HG03108 (cell line): ENCODE data around the gene RUNX1.

Source experiments
- ATAC-seq: cut with Tn5 transposase; IDR thresholded peaks from one replicate; pipeline ENCODE4 v1.9.1; 2021; ENCODE audit warnings: moderate library complexity; ENCODE audit not compliant: unreplicated experiment

Gene RUNX1

DNA sequence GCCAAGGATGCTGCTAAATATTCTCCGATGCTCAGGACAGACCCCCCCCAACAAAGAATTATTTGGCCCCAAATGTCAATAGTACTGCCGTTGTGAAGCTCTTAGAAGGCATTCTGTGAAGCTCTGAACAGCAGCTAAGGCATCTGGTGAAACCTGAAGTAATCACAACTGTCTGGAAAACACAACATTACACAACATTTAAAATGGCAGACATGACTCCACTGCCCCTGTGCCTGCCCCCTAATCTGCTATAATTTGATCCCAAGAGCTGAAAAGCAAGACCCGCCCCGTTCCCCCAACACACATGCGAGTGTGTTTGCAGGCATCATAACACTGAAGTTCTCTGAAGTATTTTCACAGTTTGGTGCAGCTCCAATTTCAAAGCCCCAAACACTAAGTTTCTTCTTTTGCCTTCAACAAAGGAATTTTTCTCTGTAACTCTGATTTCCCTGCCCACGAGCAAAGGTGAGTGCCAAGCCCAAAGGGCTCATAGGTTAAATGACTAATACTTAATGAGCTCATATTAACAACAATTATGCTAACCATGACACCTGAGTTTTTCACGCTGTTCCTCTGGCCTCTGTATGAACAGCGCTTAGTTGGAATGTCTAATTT lies 251.1 kb downstream of the RUNX1 start:
- ATAC-seq, result no peak

DNA sequence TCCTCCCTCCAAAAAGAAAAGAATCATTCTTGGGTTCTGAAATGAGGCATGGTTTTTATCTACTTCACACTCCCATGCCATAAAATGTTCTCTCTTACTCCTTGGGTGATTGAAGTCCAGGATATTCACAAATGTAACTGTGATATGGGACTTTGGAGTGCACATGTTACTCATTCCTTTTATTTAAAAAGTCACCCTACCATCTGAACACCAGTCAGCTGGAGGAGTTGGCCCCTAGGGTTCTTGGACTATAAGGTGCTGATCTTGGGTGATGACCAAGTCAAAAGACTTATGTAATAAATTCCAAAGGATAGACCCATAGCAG lies 251.9 kb downstream of the RUNX1 start:
- no peak for ATAC-seq

DNA sequence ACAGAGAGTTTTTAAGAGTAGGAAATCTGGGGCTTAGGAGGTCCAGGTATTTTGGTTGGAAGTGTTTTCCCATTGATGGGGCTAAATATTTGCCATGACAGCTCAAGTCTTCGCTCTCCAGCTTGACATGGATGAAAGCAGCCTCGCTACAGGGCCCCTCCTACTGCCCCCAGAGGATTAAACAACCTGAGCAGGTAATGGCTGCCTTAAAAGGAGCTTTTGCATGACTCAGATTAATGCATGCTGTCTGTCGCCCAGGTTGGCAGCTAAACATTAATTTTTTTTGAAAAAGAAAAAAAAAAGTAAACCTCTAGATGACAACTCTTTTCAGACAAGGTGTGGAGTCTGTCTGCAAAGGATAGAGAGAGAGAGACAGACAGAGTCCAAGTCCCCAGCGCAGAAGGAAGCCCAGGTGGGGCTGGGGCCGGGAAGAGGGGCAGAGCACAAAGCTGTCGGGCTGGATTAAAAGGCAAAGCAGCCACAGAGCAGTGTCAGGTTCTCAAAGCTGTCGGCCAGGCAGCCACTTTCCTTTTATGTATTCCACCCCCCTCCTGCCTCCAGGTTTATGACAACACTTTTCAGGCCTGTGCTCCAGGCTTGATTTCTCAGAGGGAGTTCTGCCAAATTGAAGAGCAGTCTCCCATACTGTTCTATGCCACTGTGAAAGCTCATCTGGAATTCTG lies 252.4 kb downstream of the RUNX1 start:
- ATAC-seq, result no peak

DNA sequence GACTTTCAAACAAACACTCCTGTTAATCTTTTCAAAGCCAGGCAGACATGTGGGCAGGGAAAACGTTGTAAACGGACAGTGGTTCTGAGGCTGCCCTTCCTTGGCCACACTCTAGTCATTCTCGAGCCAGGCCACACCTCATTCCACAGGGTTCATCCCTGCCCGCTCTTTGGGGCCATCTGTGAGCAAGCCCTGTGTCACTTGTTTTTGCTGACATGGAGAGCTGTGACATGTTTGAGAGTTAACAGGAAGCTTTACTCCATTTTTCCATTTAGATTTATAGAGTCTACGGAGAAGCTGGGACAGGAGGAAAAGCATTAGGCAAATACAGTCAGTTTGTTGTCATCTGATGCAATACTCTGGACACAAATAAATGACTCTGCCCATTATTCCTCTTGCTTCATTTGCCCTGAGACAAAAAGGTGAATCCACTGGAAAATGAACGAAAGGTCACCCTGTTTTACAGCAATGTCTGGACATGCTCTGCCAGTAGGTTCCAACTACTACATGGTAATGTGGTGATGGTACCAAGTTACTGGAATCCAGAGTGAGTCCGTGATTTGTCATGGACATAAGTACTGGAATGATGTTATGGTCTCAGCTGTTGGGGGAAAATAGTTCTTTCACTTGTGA lies 253.4 kb downstream of the RUNX1 start:
- no peak for ATAC-seq

DNA sequence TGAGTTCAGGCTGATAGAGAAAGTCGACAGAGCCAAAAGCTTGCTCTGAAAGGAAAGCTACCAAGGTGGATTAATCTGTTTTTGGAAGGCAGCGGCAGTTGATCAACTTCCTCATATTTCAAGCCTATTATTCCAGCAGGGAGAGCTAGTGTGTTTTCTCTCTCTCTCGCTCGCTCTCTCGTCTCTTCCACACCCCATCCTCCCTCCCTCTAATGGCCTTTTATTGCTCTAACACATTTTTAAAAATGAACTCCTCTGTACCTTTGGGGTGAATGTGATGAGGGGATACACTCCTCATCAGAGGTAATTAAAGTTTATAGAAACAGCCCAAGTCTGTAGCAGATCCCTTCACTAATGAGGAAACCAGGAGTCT lies 253.9 kb downstream of the RUNX1 start:
- ATAC-seq, result no peak

DNA sequence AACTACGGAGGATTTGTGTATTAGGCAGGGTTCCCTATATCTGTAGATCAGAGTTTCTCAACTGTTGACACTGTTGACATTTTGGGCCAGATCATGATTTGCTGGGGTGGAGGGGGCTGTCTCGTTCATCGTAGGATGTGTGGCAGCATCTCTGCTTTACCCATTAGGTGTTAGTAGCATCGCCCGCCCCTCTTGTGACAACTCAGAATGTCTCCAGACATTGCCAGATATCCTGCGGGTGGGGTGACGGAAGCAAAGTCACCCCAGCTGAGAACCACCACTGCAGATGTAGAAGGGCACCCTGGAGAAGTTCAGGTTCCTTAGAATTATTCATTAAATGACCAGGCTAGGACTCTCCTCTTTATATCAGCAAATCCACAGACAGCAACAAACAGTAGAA lies 254.4 kb downstream of the RUNX1 start:
- no peak for ATAC-seq

DNA sequence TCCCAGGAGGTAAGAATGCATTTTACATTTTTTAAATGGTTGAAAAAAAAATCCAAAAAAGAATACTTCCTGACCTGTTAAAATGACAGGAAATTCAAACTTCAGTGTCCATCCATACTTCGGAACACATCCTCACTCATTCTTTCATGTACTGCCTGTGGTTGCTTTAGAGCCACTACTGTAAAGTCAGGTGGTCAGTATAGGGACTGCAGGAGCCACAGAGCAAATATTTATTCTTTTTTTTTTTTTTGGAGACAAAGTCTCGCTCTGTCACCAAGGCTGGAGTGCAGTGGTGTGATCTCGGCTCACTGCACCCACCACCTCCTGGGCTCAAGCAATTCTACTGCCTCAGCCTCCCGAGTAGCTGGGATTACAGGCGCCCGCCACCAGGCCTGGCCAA lies 255.6 kb downstream of the RUNX1 start:
- no peak for ATAC-seq

DNA sequence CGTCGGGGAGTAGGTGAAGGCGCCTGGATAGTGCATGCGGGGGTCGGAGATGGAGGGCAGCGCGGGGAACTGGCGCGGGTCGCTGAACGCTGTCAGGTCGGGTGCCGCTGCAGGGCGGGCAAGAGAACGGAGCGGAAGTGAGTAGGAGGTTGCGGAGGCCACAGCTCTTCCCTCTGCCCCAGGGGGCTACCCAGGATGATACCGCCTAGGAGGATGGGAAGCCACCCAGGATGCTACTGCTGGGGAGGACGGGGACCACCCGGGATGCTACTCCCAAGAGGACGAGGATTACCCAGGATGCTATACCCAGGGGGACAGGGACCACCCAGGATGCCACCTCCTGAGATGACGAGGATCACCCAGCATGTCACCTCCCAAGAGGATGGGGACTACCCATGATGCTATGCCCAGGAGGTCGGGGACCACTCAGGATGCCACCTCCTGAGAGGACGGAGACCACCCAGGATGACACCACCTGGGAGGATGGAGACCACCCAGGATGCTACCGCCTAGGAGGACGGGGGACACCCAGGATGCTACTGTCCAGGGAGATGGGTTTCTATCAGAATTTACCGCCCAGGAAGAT lies 256.5 kb downstream of the RUNX1 start:
- ATAC-seq, result no peak

DNA sequence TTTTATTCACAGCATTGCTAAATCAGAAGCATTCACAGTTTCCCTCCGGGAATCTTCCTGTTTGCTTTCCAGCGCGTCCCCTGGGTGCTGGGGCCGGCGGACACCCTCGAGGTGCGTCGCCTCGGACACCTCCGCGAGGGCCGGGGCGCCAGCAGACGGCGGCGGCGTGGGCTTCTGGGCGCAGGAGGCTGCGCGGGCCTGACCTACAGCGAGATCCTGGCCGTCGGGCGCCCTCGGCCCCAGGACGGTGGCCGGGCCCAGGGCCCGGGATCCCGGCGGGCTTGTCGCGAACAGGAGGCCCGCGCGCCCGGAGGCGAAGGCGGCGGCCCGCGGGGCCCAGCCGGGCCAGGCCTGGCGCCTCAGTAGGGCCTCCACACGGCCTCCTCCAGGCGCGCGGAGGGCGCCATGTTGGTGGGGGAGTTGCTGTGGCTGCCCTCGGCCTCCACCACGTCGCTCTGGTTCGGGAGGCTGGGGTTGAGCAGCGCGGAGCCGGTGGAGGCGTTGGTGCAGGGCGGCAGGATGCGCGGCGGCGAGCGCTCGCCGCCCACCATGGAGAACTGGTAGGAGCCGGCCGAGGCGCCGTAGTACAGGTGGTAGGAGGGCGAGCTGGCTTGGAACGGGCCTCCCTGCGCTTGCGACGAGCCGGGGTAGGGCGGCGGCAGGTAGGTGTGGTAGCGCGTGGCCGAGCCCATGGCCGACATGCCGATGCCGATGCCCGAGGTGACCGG lies 257.2 kb downstream of the RUNX1 start:
- ATAC-seq, result no peak

DNA sequence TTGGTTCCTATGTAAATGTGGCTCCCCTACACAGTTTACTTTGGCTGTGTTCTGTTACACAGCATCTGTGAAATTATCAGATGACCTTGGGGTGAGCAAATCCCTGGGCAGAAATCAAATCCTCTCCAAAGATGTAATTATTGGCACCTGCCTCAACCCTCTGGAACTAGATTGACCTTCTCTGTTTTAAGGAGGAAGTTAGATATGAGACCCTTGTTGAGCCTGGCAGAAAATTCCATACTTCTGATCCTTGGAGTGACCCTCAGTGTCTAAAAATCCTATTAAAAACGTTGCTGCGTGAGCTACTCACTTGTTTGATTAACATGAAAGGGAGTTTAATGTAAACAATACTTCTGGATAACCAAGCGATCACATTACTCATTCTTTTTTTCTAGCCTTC lies 258.3 kb downstream of the RUNX1 start:
- no peak for ATAC-seq

DNA sequence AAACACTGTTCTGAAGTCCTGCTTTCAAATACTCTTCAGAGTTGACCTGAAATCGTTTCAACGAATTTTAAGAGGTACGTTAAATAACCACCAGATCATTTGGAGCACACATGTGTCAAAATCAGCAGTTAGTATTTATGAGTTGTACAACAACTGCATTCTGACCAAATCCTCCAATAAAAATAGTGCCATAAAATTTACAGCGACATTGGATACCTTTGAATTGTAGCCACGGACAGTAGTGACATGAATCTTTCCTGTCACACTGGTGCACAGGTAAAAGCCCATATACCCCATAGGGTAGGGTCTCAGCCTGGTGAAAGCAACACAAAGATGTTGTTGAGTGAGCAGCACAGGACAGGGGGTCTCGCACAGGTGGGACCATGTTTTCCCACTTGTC lies 258.8 kb downstream of the RUNX1 start:
- ATAC-seq, result no peak

DNA sequence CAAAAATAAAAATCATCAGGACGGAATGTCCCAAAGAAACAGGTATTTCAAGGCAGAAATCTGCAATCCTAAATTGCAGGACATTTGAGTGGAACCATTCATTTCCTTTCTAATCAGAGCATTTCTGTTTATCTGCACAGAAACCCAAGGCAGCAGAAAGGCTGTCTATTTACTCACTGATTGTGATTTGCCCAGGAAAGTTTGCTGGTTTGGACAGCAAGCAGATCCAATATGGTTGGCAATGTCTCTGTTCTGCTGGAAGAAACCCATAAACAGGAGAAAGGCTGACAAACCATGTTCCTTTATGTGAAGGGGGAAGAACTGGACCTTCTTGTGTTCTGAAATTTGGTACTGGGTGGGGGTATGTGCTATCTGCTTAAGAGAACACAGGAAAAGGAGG lies 260.2 kb downstream of the RUNX1 start:
- no peak for ATAC-seq

DNA sequence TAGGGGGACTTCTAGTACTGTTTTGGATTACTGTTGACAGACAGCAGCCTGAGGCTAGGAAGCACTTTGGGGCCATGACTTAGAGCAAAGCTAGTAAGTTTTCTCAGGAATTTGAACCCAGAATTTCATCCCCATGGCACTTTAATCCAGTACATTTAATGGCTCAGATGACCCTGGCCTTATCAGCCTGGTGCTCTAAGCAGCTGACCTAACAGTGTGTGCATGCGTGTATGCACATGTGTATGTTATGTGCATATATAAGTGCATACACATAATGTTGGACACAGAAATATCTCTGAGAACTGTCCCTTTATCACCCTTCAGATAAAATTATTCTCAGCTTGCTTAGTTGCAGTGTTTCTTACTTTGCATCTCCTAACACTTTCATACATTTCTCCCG lies 265.3 kb downstream of the RUNX1 start:
- no peak for ATAC-seq

DNA sequence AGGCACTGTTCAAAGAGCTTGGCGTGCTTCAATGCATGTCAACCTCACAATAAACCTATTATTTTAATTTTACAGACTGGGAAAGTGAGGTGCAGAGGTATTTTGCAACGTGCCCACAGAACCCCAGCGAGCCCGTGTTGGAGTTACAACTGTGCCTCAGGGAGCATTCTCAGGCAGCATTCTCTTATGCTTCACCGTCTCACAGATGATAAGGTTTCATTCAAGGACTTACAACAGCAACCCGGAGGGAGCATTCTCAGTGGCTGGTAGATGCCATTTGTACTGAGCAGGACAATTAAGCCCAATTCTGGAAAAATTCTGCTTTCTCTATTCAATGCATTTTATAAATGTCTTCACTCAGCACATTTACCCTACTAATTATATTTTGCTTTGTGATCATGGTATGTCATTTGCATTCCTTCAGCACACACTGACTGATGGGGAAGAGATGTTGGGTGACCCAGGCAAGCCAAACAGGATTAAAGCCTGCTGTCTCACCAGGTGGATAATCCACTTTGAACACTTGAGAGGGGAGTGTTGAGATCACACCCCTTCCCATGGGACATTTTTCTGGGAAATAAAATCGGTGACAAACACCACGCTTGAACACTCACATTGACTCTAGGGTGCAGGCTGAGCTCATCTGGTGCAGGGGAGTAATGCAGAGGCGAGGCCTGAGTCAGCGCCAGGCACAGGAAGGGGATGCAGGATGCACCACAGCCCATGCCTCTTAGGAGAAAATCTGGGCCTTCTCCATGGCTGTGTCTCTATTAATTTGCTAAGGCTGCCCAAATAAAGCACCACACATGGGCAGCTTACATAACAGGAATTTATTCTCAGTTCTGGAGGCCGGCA lies 266.4 kb downstream of the RUNX1 start:
- no peak for ATAC-seq

DNA sequence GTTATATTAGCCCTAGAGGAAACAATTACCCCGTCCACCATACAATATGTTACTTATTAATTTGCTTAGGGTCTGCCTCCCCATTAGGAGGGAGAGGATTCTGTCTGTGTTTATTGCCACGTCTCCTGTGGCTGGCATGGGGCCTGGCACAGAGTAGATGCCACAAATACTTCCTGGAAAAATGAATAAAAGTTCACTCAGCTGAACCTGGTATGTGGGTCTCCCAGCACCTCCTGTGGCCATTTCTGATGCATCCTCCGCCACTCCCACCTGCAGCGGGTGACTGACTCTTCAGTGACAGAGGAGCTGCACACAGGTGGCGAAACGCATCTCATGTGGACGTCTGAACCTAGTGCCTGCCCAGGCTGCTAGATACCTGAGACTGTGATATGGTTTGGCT lies 267.6 kb downstream of the RUNX1 start:
- ATAC-seq, result no peak

DNA sequence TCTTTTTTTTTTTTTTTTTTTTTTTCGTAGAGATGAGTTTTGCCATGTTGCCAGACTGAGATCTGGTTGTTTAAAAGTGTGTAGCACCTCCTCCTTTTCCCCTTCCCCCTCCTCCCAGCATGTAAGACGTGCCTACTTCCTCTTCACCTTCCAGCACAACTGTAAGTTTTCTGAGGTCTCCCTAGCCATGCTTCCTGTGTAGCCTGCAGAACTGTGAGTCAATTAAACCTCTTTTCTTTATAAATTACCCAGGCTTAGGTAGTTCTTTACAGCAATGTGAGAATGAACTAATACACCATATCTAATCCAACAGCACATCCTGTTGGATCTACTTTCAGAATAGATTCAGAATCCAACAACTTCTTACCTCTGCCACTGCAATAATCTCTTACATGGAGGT lies 269.2 kb downstream of the RUNX1 start:
- no peak for ATAC-seq

DNA sequence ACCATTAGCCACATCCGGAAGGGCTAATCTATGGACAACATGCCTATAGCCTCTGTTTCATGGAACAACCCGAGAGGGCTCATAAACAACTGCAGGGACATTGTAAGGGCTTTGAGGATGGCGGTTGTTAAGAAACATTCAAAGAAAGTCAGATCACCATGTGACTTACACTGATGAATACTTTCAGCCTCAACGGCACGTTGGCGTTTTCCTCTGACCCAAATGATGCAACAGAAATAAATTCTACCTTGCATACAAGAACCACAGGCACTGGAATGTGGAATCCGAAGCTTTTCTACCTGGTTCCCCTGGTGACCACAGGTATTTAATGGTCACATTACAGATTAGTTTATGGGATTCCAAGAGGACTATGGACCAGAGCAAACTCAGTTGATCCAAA lies 273.3 kb downstream of the RUNX1 start:
- ATAC-seq, result no peak

DNA sequence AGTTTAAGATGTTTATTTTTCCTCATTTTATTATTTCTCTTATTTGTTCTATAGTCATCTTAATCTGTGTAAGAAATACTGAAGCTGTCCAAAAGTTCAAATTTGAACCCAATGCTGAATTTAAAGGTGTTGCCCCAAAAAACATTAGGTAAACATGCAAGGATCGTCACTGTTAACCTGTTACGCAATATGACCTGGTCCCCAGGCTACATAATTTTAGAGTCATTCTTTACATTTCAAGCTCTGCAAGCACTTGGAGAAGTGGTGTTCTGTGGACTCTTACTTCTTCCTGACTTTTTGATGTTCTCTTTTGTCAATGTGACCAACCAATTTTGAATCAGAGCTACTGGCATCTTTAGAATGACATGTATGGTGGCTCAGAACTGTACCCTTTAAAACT lies 274.4 kb downstream of the RUNX1 start:
- no peak for ATAC-seq

DNA sequence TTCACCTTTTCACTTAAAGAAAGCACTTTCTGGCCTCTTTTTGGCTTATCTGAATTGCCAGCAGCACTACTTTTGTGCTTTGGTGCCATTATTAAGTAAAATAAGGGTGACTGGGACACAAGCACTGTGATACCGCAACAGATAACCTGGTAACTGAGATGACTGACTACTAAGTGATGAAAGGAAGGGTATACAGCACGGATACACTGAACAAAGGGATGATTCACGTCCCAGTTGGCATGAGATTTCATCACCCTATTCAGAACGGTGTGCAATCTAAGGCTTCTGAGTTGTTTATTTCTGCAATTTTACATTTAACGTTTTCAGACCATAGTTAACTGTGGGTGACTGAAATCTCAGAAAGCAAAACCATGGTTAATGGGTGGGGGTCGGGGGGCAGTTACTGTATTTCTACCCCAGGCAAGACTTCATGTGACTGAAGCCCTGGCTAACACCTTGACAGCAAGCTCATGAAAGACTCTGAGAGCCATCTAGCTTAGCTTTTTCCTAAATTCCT lies 277.5 kb downstream of the RUNX1 start:
- no peak for ATAC-seq

DNA sequence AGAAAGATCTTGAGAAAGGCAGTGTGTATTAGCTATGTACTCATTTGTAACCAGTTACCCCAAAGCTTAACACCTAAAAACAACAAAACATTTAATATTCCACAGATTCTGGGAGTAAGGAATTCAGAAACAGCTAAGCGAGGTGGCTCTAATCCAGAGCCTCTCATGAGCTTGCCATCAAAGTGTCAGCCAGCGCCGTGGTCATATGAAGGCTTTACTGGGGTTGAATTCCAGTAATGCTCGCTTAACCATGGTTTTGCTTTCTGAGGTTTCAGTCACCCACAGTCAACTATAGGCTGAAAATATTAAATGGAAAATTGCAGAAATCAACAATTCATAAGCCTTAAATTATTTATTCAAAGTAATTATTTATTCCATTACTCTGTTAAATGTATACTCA lies 278.5 kb downstream of the RUNX1 start:
- no peak for ATAC-seq

DNA sequence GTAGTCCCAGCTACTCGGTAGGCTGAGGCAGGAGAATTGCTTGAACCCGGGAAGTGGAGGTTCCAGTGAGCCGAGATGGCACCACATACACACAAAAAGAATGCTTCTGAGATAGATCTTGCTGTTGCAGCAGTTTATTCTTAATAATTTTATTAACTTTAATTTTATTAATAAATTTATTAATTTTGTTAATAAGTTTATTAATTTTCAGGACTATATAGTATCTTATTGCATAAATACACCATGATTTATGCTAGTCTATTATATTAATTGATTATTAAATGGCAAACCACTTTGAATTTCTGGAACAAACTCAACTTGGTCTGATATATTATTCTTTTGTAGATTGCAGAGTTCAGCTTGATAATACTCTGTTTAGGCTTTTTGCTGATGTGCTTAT lies 280.8 kb downstream of the RUNX1 start:
- no peak for ATAC-seq
